ENCODE results near the gene LRRFIP1. TPM values are rescaled to one million over a fixed set of nuclear protein-coding genes. Genes with fewer than 3 reads are reported as not detected.
"Not testable (repeated sequence)": the region's sequence is repeated elsewhere in the genome, so short reads cannot be mapped to it uniquely, and the experiment has no call there.

Gene LRRFIP1
- total and polyA plus RNA-seq, 2 experiments from 2014 or later, result 90.9 to 95.3 TPM

GRCh38 chr2:237688081-237688480, 60.7 kb downstream of the LRRFIP1 start:
- TF ChIP-seq, protein P1, sequence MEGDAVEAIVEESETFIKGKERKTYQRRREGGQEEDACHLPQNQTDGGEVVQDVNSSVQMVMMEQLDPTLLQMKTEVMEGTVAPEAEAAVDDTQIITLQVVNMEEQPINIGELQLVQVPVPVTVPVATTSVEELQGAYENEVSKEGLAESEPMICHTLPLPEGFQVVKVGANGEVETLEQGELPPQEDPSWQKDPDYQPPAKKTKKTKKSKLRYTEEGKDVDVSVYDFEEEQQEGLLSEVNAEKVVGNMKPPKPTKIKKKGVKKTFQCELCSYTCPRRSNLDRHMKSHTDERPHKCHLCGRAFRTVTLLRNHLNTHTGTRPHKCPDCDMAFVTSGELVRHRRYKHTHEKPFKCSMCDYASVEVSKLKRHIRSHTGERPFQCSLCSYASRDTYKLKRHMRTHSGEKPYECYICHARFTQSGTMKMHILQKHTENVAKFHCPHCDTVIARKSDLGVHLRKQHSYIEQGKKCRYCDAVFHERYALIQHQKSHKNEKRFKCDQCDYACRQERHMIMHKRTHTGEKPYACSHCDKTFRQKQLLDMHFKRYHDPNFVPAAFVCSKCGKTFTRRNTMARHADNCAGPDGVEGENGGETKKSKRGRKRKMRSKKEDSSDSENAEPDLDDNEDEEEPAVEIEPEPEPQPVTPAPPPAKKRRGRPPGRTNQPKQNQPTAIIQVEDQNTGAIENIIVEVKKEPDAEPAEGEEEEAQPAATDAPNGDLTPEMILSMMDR (IDR thresholded peaks at IDR 0.05; ENCODE audit: low read depth, low read length), result no peak
- Histone ChIP-seq H3K36me3 (no peaks in the 10 kb centered on the region), H3K4me3 (no peak overlapping the region), H3K27ac (no peak overlapping the region), H3K4me1 (ENCODE audit: low read depth) (peaks cover 10% of the 10 kb centered on the region), H3K9me3 (ENCODE audit: low read depth) (no peaks in the 10 kb centered on the region), H3K27me3 (no peaks in the 10 kb centered on the region)
- no peak for DNase-seq (ENCODE audit: low read depth in 1 of 2, low spot score in 1 of 2)

DNA sequence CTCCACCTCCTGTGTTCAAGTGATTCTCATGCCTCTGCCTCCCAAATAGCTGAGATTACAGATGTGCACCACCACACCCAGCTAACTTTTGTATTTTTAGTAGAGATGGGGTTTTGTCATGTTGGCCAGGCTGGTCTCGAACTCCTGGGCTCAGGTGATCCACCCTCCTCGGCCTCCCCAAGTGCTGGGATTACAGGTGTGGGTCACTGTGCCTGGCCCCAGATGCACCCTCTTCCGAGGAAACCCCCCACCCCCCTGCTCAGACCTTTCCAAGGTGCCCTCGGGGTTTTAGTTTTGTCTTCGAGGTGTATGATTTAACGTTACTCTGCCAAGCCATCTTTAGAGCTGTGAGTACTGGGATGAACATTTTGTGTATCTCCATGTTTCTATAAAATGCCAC, 61.2 kb downstream of the LRRFIP1 start:
- not testable (repeated sequence) for H3K27me3 ChIP-seq; H3K27ac ChIP-seq; H3K36me3 ChIP-seq; DNase-seq (ENCODE audit: low read depth in 1 of 2, low spot score in 1 of 2); H3K9me3 ChIP-seq (ENCODE audit: low read depth); H3K4me3 ChIP-seq
- H3K4me1 ChIP-seq (ENCODE audit: low read depth), result peaks cover 14% of the 10 kb centered on the region

DNA sequence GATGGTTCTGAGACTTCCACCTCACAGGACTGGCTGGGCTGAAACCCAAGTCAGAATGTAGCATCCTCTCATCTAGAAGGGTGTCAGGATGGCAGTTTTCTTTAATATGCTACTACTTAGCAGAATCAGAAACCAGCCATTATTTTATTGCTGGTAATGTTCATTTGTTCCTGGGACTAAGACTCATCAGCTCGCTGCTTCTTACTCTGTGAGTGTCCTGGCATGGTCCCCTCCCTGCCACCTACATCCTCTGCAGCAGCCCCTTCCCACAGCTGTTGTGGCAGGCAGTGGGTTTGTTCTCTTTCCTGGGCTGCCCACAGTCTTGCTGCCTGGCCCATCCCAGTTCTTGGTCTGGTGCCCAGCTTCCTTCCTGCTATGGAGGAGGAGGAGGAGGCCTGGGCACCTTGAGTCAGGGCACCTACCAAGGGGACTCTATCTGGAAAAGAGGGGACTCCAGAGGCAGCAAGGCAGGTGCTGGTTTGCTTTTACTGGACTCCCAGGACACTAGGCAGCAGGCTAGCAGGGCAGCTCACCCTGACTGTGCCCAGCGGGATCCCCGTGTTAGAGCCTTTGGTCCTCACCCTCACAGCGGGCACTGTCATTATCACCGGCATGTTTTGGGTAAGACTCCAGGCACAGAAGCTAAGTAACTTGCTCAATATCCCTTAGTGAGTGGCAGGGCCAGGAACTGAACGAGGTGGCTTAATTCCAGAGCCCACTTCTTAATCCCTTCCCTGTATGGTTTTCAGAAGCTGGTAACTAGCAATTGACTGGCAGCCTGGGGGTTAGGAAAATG, 62.1 kb downstream of the LRRFIP1 start:
- no peaks in the 10 kb centered on the region for H3K9me3 ChIP-seq (ENCODE audit: low read depth)
- H3K4me1 ChIP-seq (ENCODE audit: low read depth), result peaks cover 24% of the 10 kb centered on the region
- no peaks in the 10 kb centered on the region for H3K36me3 ChIP-seq
- DNase-seq (ENCODE audit: low read depth in 1 of 2, low spot score in 1 of 2), result no peak
- no peaks in the 10 kb centered on the region for H3K27me3 ChIP-seq
- H3K27ac ChIP-seq, result no peak overlapping the region
- TF ChIP-seq, protein P1 (IDR thresholded peaks at IDR 0.05; ENCODE audit: low read depth, low read length), result no peak
- no peak overlapping the region for H3K4me3 ChIP-seq

DNA sequence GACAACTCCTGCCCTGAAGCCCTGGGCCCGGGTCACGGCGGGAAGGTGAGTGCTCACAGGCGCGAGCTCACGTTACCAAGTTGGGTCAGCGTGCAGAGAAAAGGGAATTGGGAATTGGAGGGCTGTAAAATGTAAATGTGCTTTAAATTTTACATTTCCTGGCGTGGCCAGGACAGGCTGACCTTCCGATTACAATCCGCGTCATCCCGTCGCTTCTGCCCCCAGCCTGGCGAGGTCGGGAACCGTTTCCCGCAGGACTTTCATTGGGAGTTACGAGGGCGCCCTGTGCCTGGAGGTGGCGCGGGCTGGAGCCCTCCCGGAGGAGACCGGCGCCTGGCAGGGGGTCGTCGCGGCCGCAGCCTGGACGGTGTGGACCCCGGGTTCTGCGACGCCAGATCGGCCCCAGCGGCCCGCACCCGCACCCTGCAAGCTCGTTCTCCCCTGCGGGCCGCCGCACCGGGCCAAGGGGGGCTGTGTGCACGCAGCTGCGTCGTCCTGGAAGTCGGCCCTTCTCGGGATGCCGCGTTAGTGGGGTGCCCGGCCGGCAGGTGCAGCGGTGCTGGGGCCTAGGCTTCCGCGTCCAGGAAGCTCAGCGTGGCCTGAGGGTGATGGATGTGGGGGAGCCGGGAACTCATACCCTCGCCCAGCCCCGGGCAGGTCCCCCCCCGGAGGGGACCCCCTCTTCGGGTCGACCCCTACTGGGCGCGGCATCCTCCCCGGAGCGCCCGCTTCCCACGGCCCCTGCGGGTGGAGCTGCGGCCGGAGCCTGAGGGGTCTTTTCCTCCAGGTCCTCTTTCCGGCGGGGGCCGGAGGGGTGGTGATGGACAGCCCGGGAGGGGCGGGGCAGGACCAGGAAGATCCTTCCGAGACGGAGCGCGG, 63.9 kb downstream of the LRRFIP1 start:
- DNase-seq (ENCODE audit: low read depth in 1 of 2, low spot score in 1 of 2), result peak in 1 of 2 donors; percentile 35
- no peak overlapping the region for H3K27ac ChIP-seq
- H3K4me3 ChIP-seq, result peak overlapping the region; percentile 53
- no peaks in the 10 kb centered on the region for H3K36me3 ChIP-seq
- no peaks in the 10 kb centered on the region for H3K27me3 ChIP-seq
- TF ChIP-seq, protein P1 (IDR thresholded peaks at IDR 0.05; ENCODE audit: low read depth, low read length), result no peak
- peaks cover 42% of the 10 kb centered on the region for H3K4me1 ChIP-seq (ENCODE audit: low read depth)
- no peaks in the 10 kb centered on the region for H3K9me3 ChIP-seq (ENCODE audit: low read depth)

GRCh38 chr2:237691908-237692600, 64.7 kb downstream of the LRRFIP1 start:
- H3K4me3 ChIP-seq, result peak overlapping the region; percentile 65
- no peaks in the 10 kb centered on the region for H3K9me3 ChIP-seq (ENCODE audit: low read depth)
- peaks cover 49% of the 10 kb centered on the region for H3K4me1 ChIP-seq (ENCODE audit: low read depth)
- TF ChIP-seq, protein P1 (IDR thresholded peaks at IDR 0.05; ENCODE audit: low read depth, low read length), result no peak
- no peaks in the 10 kb centered on the region for H3K36me3 ChIP-seq
- DNase-seq (ENCODE audit: low read depth in 1 of 2, low spot score in 1 of 2), result peak; percentile 95 to 96
- peak overlapping the region; percentile 74 for H3K27ac ChIP-seq
- no peaks in the 10 kb centered on the region for H3K27me3 ChIP-seq

Measured in cardiac muscle cell (in vitro differentiated cells and primary cell).